T-helper 2 cell treated with Interferon-gamma antibody and Interleukin-4, amounts not matched to agents 100 ng/mL and 5 ng/mL, for 36 hours (primary cell): ENCODE results near the gene CARD11. TPM values are rescaled to one million over a fixed set of nuclear protein-coding genes. Genes with fewer than 3 reads are reported as not detected.
"Not testable (repeated sequence)": the region's sequence is repeated elsewhere in the genome, so short reads cannot be mapped to it uniquely, and the experiment has no call there.

Experiments
- intact Hi-C: fragments of 100-400 bp; cut with micrococcal nuclease; formaldehyde crosslinking; loops from one replicate; pipeline ENCODE4 v1.15.1; 2023
- total RNA-seq: library from RNA; stranded (reverse); gene quantifications from 2 replicates; pipeline ENCODE4 v1.2.3, GENCODE V29; 2022

The CARD11 gene
- total RNA-seq, 1 donor from 2014 or later = 104 TPM

GRCh38 chr7:3025616-3026015 lies 18.1 kb downstream of the CARD11 start:
- intact Hi-C loops = no loop called here

- intact Hi-C loops = no loop called here
Observed at GRCh38 chr7:3021825-3022224, 21.8 kb downstream of the CARD11 start.

- intact Hi-C loops = not testable (repeated sequence)
Observed at GRCh38 chr7:3021224-3021623, 22.4 kb downstream of the CARD11 start.

- intact Hi-C loops = no loop called here
Observed at GRCh38 chr7:3020416-3020815, 23.3 kb downstream of the CARD11 start.

- intact Hi-C loops = no loop called here
Observed at GRCh38 chr7:3019801-3020200, 23.9 kb downstream of the CARD11 start.

- intact Hi-C loops = no loop called here
Observed at GRCh38 chr7:3013975-3014792, 29.5 kb downstream of the CARD11 start.

GRCh38 chr7:3011211-3011852 lies 32.3 kb downstream of the CARD11 start:
- intact Hi-C loops = no loop called here

- intact Hi-C loops = no loop called here
Observed at GRCh38 chr7:3010161-3010560, 33.5 kb downstream of the CARD11 start.

- intact Hi-C loops = no loop called here
Observed at GRCh38 chr7:3009086-3009485, 34.6 kb downstream of the CARD11 start.

- intact Hi-C loops = no loop called here
Observed at GRCh38 chr7:3008386-3008785, 35.3 kb downstream of the CARD11 start.

GRCh38 chr7:3007696-3008095 lies 36.0 kb downstream of the CARD11 start:
- intact Hi-C loops = no loop called here

GRCh38 chr7:3005257-3005656 lies 38.4 kb downstream of the CARD11 start:
- intact Hi-C loops = no loop called here

GRCh38 chr7:3003936-3004335 lies 39.7 kb downstream of the CARD11 start:
- intact Hi-C loops = no loop called here

GRCh38 chr7:3002631-3003030 lies 41.0 kb downstream of the CARD11 start:
- intact Hi-C loops = no loop called here

GRCh38 chr7:3000566-3000965 lies 43.1 kb downstream of the CARD11 start:
- intact Hi-C loops = no loop called here

GRCh38 chr7:2999078-2999500 lies 44.6 kb downstream of the CARD11 start:
- intact Hi-C loops = no loop called here

GRCh38 chr7:2997014-2997413 lies 46.7 kb downstream of the CARD11 start:
- intact Hi-C loops = no loop called here

GRCh38 chr7:2996141-2996540 lies 47.5 kb downstream of the CARD11 start:
- intact Hi-C loops = no loop called here

- intact Hi-C loops = no loop called here
Observed at GRCh38 chr7:2993868-2994267, 49.8 kb downstream of the CARD11 start.

- intact Hi-C loops = no loop called here
Observed at GRCh38 chr7:2993396-2993795, 50.3 kb downstream of the CARD11 start.

GRCh38 chr7:2990949-2991470 lies 52.7 kb downstream of the CARD11 start:
- intact Hi-C loops = no loop called here

- intact Hi-C loops = no loop called here
Observed at GRCh38 chr7:2986561-2986960, 57.1 kb downstream of the CARD11 start.

- intact Hi-C loops = no loop called here
Observed at GRCh38 chr7:2985866-2986265, 57.8 kb downstream of the CARD11 start.
